Neural progenitor cell (in vitro differentiated cells): ENCODE results near the gene SH2D2A. TPM values are rescaled to one million over a fixed set of nuclear protein-coding genes. Genes with fewer than 3 reads are reported as not detected.

Experiments
- DNase-seq: peaks from one replicate; pipeline ENCODE4 v3.0.0-alpha.2; 2016; ENCODE audit warnings: low spot score
- H2AFZ ChIP-seq: fragments of 200-600 bp; sonication (generic); replicated peaks from 2 replicates; pipeline ENCODE4 v1.6.1; 2016; ENCODE audit warnings: antibody characterized with exemption
- H3F3A ChIP-seq: fragments of 200-600 bp; sonication (generic); 2 replicates; pipeline ENCODE4 v1.6.1; 2016; ENCODE audit warnings: antibody characterized with exemption, low read depth
- H3K27ac ChIP-seq: fragments of 200-600 bp; sonication (generic); 2 replicates; pipeline ENCODE4 v1.5.1; 2016; ENCODE audit warnings: mild to moderate bottlenecking
- H3K27me3 ChIP-seq: fragments of 200-600 bp; sonication (generic); 2 replicates; pipeline ENCODE4 v1.6.1; 2016; ENCODE audit warnings: mild to moderate bottlenecking, moderate library complexity
- H3K36me3 ChIP-seq: fragments of 200-600 bp; sonication (generic); 2 replicates; pipeline ENCODE4 v1.5.1; 2016
- H3K4me1 ChIP-seq: fragments of 200-600 bp; sonication (generic); 2 replicates; pipeline ENCODE4 v1.6.1; 2016; ENCODE audit warnings: mixed run types
- H3K4me2 ChIP-seq: fragments of 200-600 bp; sonication (generic); 2 replicates; pipeline ENCODE4 v1.6.1; 2016
- H3K4me3 ChIP-seq: fragments of 200-600 bp; sonication (generic); 2 replicates; pipeline ENCODE4 v1.5.1; 2016
- H3K79me2 ChIP-seq: fragments of 200-600 bp; sonication (generic); 2 replicates; pipeline ENCODE4 v1.6.1; 2016; ENCODE audit warnings: low read depth
- H3K9ac ChIP-seq: fragments of 200-600 bp; sonication (generic); 2 replicates; pipeline ENCODE4 v1.6.1; 2016
- H3K9me3 ChIP-seq: fragments of 200-600 bp; sonication (generic); 2 replicates; pipeline ENCODE4 v1.5.1; 2016; ENCODE audit warnings: low read depth
- H4K20me1 ChIP-seq: fragments of 200-600 bp; sonication (generic); 2 replicates; pipeline ENCODE4 v1.6.1; 2016; ENCODE audit warnings: low read depth
- H3K27ac Mint-ChIP-seq: 3 replicates; pipeline ENCODE4 v1.8.0; 2021; ENCODE audit warnings: mixed read lengths
- H3K27me3 Mint-ChIP-seq: 2 replicates; pipeline ENCODE4 v1.8.0; 2022; ENCODE audit warnings: low read depth, mild to moderate bottlenecking, inconsistent platforms, moderate library complexity, mixed read lengths; ENCODE audit not compliant: insufficient read depth
- H3K36me3 Mint-ChIP-seq: 3 replicates; pipeline ENCODE4 v1.8.0; 2021; ENCODE audit warnings: mixed read lengths
- H3K4me1 Mint-ChIP-seq: 3 replicates; pipeline ENCODE4 v1.8.0; 2021; ENCODE audit warnings: mixed read lengths
- H3K4me3 Mint-ChIP-seq: 3 replicates; pipeline ENCODE4 v1.8.0; 2021; ENCODE audit warnings: mild to moderate bottlenecking, moderate library complexity, mixed read lengths
- H3K9me3 Mint-ChIP-seq: 3 replicates; pipeline ENCODE4 v1.8.0; 2020; ENCODE audit warnings: mixed read lengths
- EZH2 ChIP-seq: fragments of 200-600 bp; sonication (generic); IDR thresholded peaks from 2 replicates; pipeline ENCODE4 v1.6.1; 2017; ENCODE audit warnings: antibody characterized with exemption, mild to moderate bottlenecking, moderate library complexity
- EZH2phosphoT487 ChIP-seq: fragments of 200-600 bp; sonication (generic); IDR thresholded peaks from 2 replicates; pipeline ENCODE4 v1.6.1; 2017; ENCODE audit warnings: antibody characterized with exemption
- total RNA-seq: library from RNA; depleted of rRNA; stranded (reverse); fragments of >200 nt; gene quantifications from 2 replicates; pipeline ENCODE4 v1.2.3, GENCODE V29; 2015; ENCODE audit warnings: low replicate concordance
- TF ChIP-seq, protein P1 (sequence below): fragments of 200-600 bp; sonication (generic); IDR thresholded peaks from 2 replicates; pipeline ENCODE4 v1.5.1; 2017; ENCODE audit warnings: antibody characterized with exemption, mild to moderate bottlenecking

The SH2D2A gene
- total RNA-seq, 1 donor from 2014 or later = not detected

DNA sequence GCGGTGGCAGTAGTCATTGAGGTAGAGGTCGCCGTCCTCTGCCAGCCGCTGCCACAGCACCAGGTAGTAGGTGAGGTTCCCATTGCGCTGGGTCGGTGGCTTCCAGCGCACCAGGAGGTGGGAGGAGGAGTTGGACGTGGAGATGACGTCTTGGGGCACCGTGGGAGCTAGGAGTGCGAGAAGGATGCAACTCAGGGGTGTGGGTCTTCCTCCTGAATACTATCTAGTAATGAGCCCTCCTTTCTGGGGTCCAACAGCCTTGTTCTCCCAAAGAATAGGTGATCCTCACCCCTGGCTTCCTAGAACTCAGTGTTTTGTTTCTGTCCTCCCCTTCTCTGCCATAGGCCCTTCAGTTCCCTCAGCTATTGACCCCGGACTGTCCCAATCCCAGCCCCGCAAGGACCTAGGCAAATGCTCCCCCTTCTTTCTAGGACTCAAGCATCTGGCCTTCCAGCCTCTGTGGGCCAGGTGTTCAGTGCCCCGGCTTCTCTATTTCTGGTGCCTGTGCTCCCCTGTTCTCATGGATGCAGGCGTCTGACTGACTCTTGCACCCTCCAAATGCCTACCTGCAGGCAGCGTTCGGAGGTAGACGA is 29.4 kb upstream of the SH2D2A start:
- H4K20me1 ChIP-seq = peaks cover 8% of the 10 kb centered on the region
- H3K4me2 ChIP-seq = peak overlapping the region; percentile 74
- Mint-ChIP-seq H3K9me3 (peaks cover 8% of the 10 kb centered on the region), H3K27me3 (peaks cover 81% of the 10 kb centered on the region), H3K4me3 (peak overlapping the region; percentile 42), H3K4me1 (peaks cover 24% of the 10 kb centered on the region), H3K36me3 (peaks cover 2% of the 10 kb centered on the region), H3K27ac (no peak overlapping the region)
- H2AFZ ChIP-seq = no peak overlapping the region
- H3F3A ChIP-seq = no peaks in the 10 kb centered on the region
- TF ChIP-seq EZH2 (no peak), EZH2phosphoT487 (peak; percentile 60)
- H3K27ac ChIP-seq = no peak overlapping the region
- no peak overlapping the region for H3K9ac ChIP-seq
- no peaks in the 10 kb centered on the region for H3K36me3 ChIP-seq
- no peaks in the 10 kb centered on the region for H3K79me2 ChIP-seq
- H3K9me3 ChIP-seq = no peaks in the 10 kb centered on the region
- peaks cover 98% of the 10 kb centered on the region for H3K27me3 ChIP-seq
- no peak for DNase-seq
- peaks cover 19% of the 10 kb centered on the region for H3K4me1 ChIP-seq
- H3K4me3 ChIP-seq = no peak overlapping the region

DNA sequence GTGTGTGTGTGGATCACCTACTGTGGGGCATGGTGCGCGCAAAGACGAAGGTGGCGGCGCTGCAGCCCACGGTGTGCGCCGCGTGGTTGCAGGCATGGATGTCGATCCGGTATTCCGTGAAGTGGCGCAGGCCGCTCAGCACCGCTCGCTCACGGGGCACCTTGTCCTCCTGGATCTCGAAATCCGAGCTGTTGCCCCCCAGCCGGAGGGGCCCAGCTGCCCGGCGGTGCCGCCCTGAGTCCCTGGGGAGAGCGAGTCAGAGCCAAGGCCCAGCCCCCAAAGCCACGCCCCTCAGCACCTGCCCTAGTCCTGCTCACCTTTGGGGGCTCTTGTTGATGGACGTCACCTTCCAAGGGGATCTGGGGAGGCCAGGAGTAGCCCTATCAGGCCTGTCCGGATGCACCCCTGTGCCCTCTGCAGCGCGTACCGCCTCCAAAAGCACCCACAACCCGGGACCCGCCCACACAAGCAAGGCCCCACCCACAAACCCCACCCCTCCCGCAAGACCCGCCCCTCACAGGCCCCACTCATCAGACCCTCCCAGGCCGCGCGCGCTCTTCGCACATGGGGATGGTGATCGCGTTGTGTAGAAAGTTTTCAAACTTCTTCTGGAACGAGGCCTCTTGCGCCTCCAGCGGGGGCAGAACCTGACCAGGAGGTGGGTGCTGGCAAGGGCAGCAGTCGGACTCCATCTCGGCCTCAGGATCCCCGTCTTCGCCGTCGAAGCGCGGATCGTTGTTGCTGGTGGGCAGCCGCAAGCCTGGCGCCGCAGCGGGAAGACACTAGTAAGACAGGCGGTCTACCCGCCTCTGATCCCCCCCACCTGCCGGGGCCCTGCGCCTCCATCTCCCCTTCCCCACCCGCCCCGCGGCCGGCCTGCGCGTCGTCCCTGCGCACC is 28.7 kb upstream of the SH2D2A start:
- Histone ChIP-seq H2AFZ (no peak overlapping the region), H3K9ac (no peak overlapping the region), H3K4me1 (peaks cover 20% of the 10 kb centered on the region), H4K20me1 (peaks cover 8% of the 10 kb centered on the region), H3K36me3 (no peaks in the 10 kb centered on the region), H3K9me3 (no peaks in the 10 kb centered on the region), H3K4me3 (peak overlapping the region; percentile 24), H3K27ac (no peak overlapping the region), H3F3A (no peaks in the 10 kb centered on the region), H3K79me2 (no peaks in the 10 kb centered on the region), H3K4me2 (peak overlapping the region; percentile 74), H3K27me3 (peaks cover 96% of the 10 kb centered on the region)
- Mint-ChIP-seq H3K4me3 (peak overlapping the region; percentile 53), H3K27me3 (peaks cover 78% of the 10 kb centered on the region), H3K36me3 (peaks cover 2% of the 10 kb centered on the region), H3K27ac (no peak overlapping the region), H3K9me3 (peaks cover 8% of the 10 kb centered on the region), H3K4me1 (peaks cover 32% of the 10 kb centered on the region)
- peak; percentile 79 for TF ChIP-seq EZH2
- TF ChIP-seq, protein P1, sequence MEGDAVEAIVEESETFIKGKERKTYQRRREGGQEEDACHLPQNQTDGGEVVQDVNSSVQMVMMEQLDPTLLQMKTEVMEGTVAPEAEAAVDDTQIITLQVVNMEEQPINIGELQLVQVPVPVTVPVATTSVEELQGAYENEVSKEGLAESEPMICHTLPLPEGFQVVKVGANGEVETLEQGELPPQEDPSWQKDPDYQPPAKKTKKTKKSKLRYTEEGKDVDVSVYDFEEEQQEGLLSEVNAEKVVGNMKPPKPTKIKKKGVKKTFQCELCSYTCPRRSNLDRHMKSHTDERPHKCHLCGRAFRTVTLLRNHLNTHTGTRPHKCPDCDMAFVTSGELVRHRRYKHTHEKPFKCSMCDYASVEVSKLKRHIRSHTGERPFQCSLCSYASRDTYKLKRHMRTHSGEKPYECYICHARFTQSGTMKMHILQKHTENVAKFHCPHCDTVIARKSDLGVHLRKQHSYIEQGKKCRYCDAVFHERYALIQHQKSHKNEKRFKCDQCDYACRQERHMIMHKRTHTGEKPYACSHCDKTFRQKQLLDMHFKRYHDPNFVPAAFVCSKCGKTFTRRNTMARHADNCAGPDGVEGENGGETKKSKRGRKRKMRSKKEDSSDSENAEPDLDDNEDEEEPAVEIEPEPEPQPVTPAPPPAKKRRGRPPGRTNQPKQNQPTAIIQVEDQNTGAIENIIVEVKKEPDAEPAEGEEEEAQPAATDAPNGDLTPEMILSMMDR = peak; percentile 9
- peak; percentile 82 for TF ChIP-seq EZH2phosphoT487
- peak; percentile 61 for DNase-seq

DNA sequence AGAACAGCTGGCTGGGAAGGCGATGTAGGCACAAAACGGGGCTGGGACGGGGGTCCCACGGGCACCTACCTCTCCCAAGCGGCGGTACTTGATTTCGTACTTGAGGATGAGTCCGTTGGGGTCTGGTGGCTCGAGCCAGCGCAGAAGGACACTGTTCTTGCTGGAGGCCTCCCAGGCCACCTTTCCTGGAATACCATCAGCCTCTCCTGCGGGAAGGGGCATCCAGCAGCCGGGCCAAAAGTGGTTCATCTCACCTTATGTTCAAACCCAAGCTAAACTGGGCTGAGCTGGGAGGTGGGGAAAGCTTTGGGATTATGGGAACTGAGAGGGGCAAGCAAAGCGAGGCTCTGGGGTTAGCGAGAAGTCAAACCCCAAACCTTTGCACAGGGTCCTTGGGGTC is 28.0 kb upstream of the SH2D2A start:
- Histone ChIP-seq H3K4me3 (peak overlapping the region; percentile 24), H3K27me3 (peaks cover 90% of the 10 kb centered on the region), H4K20me1 (peaks cover 8% of the 10 kb centered on the region), H3K79me2 (no peaks in the 10 kb centered on the region), H3K4me2 (peak overlapping the region; percentile 74), H3K9ac (no peak overlapping the region), H2AFZ (no peak overlapping the region), H3F3A (peaks cover 2% of the 10 kb centered on the region), H3K36me3 (no peaks in the 10 kb centered on the region), H3K4me1 (peaks cover 26% of the 10 kb centered on the region), H3K27ac (no peak overlapping the region), H3K9me3 (no peaks in the 10 kb centered on the region)
- peaks cover 2% of the 10 kb centered on the region for H3K36me3 Mint-ChIP-seq
- peaks cover 71% of the 10 kb centered on the region for H3K27me3 Mint-ChIP-seq
- TF ChIP-seq, protein P1 = no peak
- TF ChIP-seq EZH2 = no peak
- no peak for TF ChIP-seq EZH2phosphoT487
- H3K4me1 Mint-ChIP-seq = peaks cover 37% of the 10 kb centered on the region
- H3K4me3 Mint-ChIP-seq = peak overlapping the region; percentile 53
- H3K27ac Mint-ChIP-seq = no peak overlapping the region
- peaks cover 8% of the 10 kb centered on the region for H3K9me3 Mint-ChIP-seq
- DNase-seq = no peak
